CD8-positive, alpha-beta memory T cell (primary cell): Measurements from ENCODE around the gene LARP1. TPM values are rescaled to one million over a fixed set of nuclear protein-coding genes. Genes with fewer than 3 reads are reported as not detected.

Experiments used
- CTCF ChIA-PET: fragments of 350-600 bp; sonication (Branson Sonifier 250); formaldehyde crosslinking; loops from one replicate; lab custom pipeline; 2021; ENCODE audit warnings: antibody characterized with exemption; lab: Charles Lee
- POLR2A ChIA-PET: fragments of 350-600 bp; sonication (Branson Sonifier 250); formaldehyde crosslinking; loops from one replicate; lab custom pipeline; 2021; ENCODE audit warnings: antibody characterized with exemption; lab: Charles Lee
- DNase-seq, 5 donors: peaks; one replicate each; pipeline versions ENCODE4 v3.0.0 to v3.0.0-alpha.2; 2020 to 2022; ENCODE audit warnings: mixed read lengths in 1 of 5
- H3K27ac ChIP-seq: one replicate; pipeline ENCODE4 v1.7.0; 2013; ENCODE audit warnings: low read depth, mild to moderate bottlenecking, low read length, moderate library complexity
- H3K27me3 ChIP-seq: 2 replicates; pipeline ENCODE4 v1.7.0; 2013; ENCODE audit warnings: low read length, mild to moderate bottlenecking; ENCODE audit not compliant: insufficient read depth, poor library complexity, severe bottlenecking
- H3K36me3 ChIP-seq: 2 replicates; pipeline ENCODE4 v1.7.0; 2013; ENCODE audit warnings: mild to moderate bottlenecking, low read length, moderate library complexity; ENCODE audit not compliant: insufficient read depth
- H3K4me1 ChIP-seq: 2 replicates; pipeline ENCODE4 v1.7.0; 2013; ENCODE audit warnings: mild to moderate bottlenecking, low read length, moderate library complexity; ENCODE audit not compliant: insufficient read depth
- H3K4me3 ChIP-seq: 2 replicates; pipeline ENCODE4 v1.7.0; 2013; ENCODE audit warnings: mild to moderate bottlenecking, low read length
- H3K9me3 ChIP-seq: 2 replicates; pipeline ENCODE4 v1.7.0; 2013; ENCODE audit warnings: mild to moderate bottlenecking, low read length
- H3K27ac Mint-ChIP-seq, 8 donors: one replicate each; pipeline ENCODE4 v1.8.0; 2020 to 2021; ENCODE audit warnings: mixed read lengths in 8 of 8, mild to moderate bottlenecking in 6 of 8, inconsistent platforms in 3 of 8, moderate library complexity in 3 of 8
- H3K27me3 Mint-ChIP-seq, 2 donors: one replicate each; pipeline ENCODE4 v1.8.0; 2020 to 2021; ENCODE audit warnings: mixed read lengths in 2 of 2, mild to moderate bottlenecking in 1 of 2, moderate library complexity in 1 of 2
- H3K36me3 Mint-ChIP-seq, 3 donors: one replicate each; pipeline ENCODE4 v1.8.0; 2020 to 2021; ENCODE audit warnings: mixed read lengths in 3 of 3, inconsistent platforms in 1 of 3, mild to moderate bottlenecking in 1 of 3
- H3K4me1 Mint-ChIP-seq, 3 donors: one replicate each; pipeline ENCODE4 v1.8.0; 2020 to 2021; ENCODE audit warnings: mixed read lengths in 3 of 3, inconsistent platforms in 1 of 3, mild to moderate bottlenecking in 1 of 3
- H3K4me3 Mint-ChIP-seq, 7 donors: one replicate each; pipeline ENCODE4 v1.8.0; 2020 to 2021; ENCODE audit warnings: mixed read lengths in 7 of 7, mild to moderate bottlenecking in 6 of 7, moderate library complexity in 4 of 7, inconsistent platforms in 2 of 7
- H3K9me3 Mint-ChIP-seq, 5 donors: one replicate each; pipeline ENCODE4 v1.8.0; 2020 to 2022; ENCODE audit warnings: mixed read lengths in 5 of 5, mild to moderate bottlenecking in 3 of 5, moderate library complexity in 2 of 5, inconsistent platforms in 1 of 5
- polyA plus RNA-seq: library from polyadenylated mRNA; unstranded; fragments of 300-500 nt; fragmentation: Illumina TruSeq; gene quantifications from one replicate; pipeline ENCODE4 v1.2.3, GENCODE V29; 2021
- total RNA-seq, 2 experiments: library from RNA; stranded (reverse); gene quantifications; one replicate each; pipeline ENCODE4 v1.2.3, GENCODE V29; 2021

Gene LARP1
- total and polyA plus RNA-seq, 3 experiments from 2014 or later: 28.4 to 344 (median 329) TPM

- Mint-ChIP-seq H3K36me3 (peaks cover 11 to 91% (median 25%) of the 10 kb centered on the region in 3 donors), H3K9me3 (no peaks in the 10 kb centered on the region), H3K27me3 (no peaks in the 10 kb centered on the region), H3K4me3 (no peak overlapping the region), H3K27ac (peak overlapping the region in 2 of 8 donors; percentile 42 to 49), H3K4me1 (peaks cover 8 to 17% (median 13%) of the 10 kb centered on the region in 3 donors)
- CTCF ChIA-PET: interaction anchor here (0.7 to 1.6 kb wide), 6 partner anchors 10 to 151 kb away, joined by 3 to 6 read pairs (median 3); no protein-coding TSS in a partner anchor
- POLR2A ChIA-PET: no interaction called here
- no peaks in the 10 kb centered on the region for H3K9me3 ChIP-seq
- DNase-seq: no peak
- no peaks in the 10 kb centered on the region for H3K4me1 ChIP-seq
- peaks cover 82% of the 10 kb centered on the region for H3K36me3 ChIP-seq
- H3K27me3 ChIP-seq: no peaks in the 10 kb centered on the region
- no peak overlapping the region for H3K4me3 ChIP-seq
- no peak overlapping the region for H3K27ac ChIP-seq
Measured at GRCh38 chr5:154801083-154801482, 45.9 kb downstream of the LARP1 start.

- no peak for DNase-seq
- H3K36me3 ChIP-seq: peaks cover 83% of the 10 kb centered on the region
- no peaks in the 10 kb centered on the region for H3K9me3 ChIP-seq
- Mint-ChIP-seq H3K36me3 (peaks cover 11 to 92% (median 23%) of the 10 kb centered on the region in 3 donors), H3K27ac (peak overlapping the region in 4 of 8 donors; percentile 9 to 78 (median 71)), H3K9me3 (no peaks in the 10 kb centered on the region), H3K27me3 (no peaks in the 10 kb centered on the region), H3K4me1 (peaks cover 8 to 13% (median 10%) of the 10 kb centered on the region in 3 donors), H3K4me3 (no peak overlapping the region)
- ChIA-PET POLR2A (no interaction called here), CTCF (interaction anchor here (1.1 to 1.6 kb wide), 4 partner anchors 9 to 152 kb away, joined by 3 to 6 read pairs (median 4); no protein-coding TSS in a partner anchor)
- no peaks in the 10 kb centered on the region for H3K4me1 ChIP-seq
- H3K27me3 ChIP-seq: no peaks in the 10 kb centered on the region
- no peak overlapping the region for H3K27ac ChIP-seq
- H3K4me3 ChIP-seq: no peak overlapping the region
Measured at GRCh38 chr5:154802050-154802449, 46.9 kb downstream of the LARP1 start.

GRCh38 chr5:154806176-154806575 is 51.0 kb downstream of the LARP1 start:
- Mint-ChIP-seq H3K4me1 (peaks cover 0 to 3% (median 0%) of the 10 kb centered on the region in 3 donors), H3K27ac (peak overlapping the region in 1 of 8 donors; percentile 8), H3K36me3 (peaks cover 6 to 93% (median 26%) of the 10 kb centered on the region in 3 donors), H3K9me3 (no peaks in the 10 kb centered on the region), H3K27me3 (no peaks in the 10 kb centered on the region), H3K4me3 (no peak overlapping the region)
- no peaks in the 10 kb centered on the region for H3K4me1 ChIP-seq
- no peaks in the 10 kb centered on the region for H3K27me3 ChIP-seq
- H3K9me3 ChIP-seq: no peaks in the 10 kb centered on the region
- ChIA-PET POLR2A (interaction anchor here (0.7 kb wide), 1 partner anchor 13 kb away, joined by 5 read pairs; no protein-coding TSS in a partner anchor), CTCF (interaction anchor here (0.9 kb wide), 1 partner anchor 16 kb away, joined by 3 read pairs; no protein-coding TSS in a partner anchor)
- H3K27ac ChIP-seq: no peak overlapping the region
- DNase-seq: no peak
- peaks cover 68% of the 10 kb centered on the region for H3K36me3 ChIP-seq
- no peak overlapping the region for H3K4me3 ChIP-seq

- Histone ChIP-seq H3K4me1 (peaks cover 17% of the 10 kb centered on the region), H3K4me3 (no peak overlapping the region), H3K9me3 (no peaks in the 10 kb centered on the region), H3K27ac (no peak overlapping the region), H3K27me3 (no peaks in the 10 kb centered on the region), H3K36me3 (peaks cover 31% of the 10 kb centered on the region)
- Mint-ChIP-seq H3K4me1 (peaks cover 30 to 42% (median 39%) of the 10 kb centered on the region in 3 donors), H3K27me3 (no peaks in the 10 kb centered on the region), H3K9me3 (no peaks in the 10 kb centered on the region), H3K4me3 (no peak overlapping the region), H3K27ac (peak overlapping the region in 1 of 8 donors; percentile 46), H3K36me3 (peaks cover 9 to 85% (median 17%) of the 10 kb centered on the region in 3 donors)
- no peak for DNase-seq
- ChIA-PET POLR2A (no interaction called here), CTCF (interaction anchor here (0.8 to 1.4 kb wide), 4 partner anchors 10 to 163 kb away, joined by 3 to 6 read pairs (median 4); no protein-coding TSS in a partner anchor)
Measured at GRCh38 chr5:154811239-154811638, 56.1 kb downstream of the LARP1 start.

GRCh38 chr5:154811653-154812465 is 56.7 kb downstream of the LARP1 start:
- H3K27me3 ChIP-seq: no peaks in the 10 kb centered on the region
- peak overlapping the region; percentile 6 to 88 (median 59) for H3K27ac Mint-ChIP-seq
- POLR2A ChIA-PET: no interaction called here
- no peaks in the 10 kb centered on the region for H3K27me3 Mint-ChIP-seq
- H3K4me1 Mint-ChIP-seq: peaks cover 30 to 46% (median 42%) of the 10 kb centered on the region in 3 donors
- DNase-seq: peak; percentile 44 to 69 (median 53)
- no peak overlapping the region for H3K27ac ChIP-seq
- H3K4me3 ChIP-seq: no peak overlapping the region
- no peaks in the 10 kb centered on the region for H3K9me3 ChIP-seq
- H3K9me3 Mint-ChIP-seq: no peaks in the 10 kb centered on the region
- H3K36me3 Mint-ChIP-seq: peaks cover 12 to 85% (median 17%) of the 10 kb centered on the region in 3 donors
- peaks cover 25% of the 10 kb centered on the region for H3K36me3 ChIP-seq
- H3K4me1 ChIP-seq: peaks cover 17% of the 10 kb centered on the region
- CTCF ChIA-PET: interaction anchor here (0.8 to 1.4 kb wide), 4 partner anchors 10 to 164 kb away, joined by 3 to 6 read pairs (median 4); no protein-coding TSS in a partner anchor
- peak overlapping the region in 2 of 7 donors; percentile 1 to 62 for H3K4me3 Mint-ChIP-seq

GRCh38 chr5:154813158-154813557 is 58.0 kb downstream of the LARP1 start:
- Histone ChIP-seq H3K36me3 (peaks cover 20% of the 10 kb centered on the region), H3K27ac (no peak overlapping the region), H3K27me3 (no peaks in the 10 kb centered on the region), H3K4me3 (no peak overlapping the region), H3K9me3 (no peaks in the 10 kb centered on the region), H3K4me1 (peaks cover 17% of the 10 kb centered on the region)
- Mint-ChIP-seq H3K9me3 (no peaks in the 10 kb centered on the region), H3K27ac (peak overlapping the region; percentile 39 to 97 (median 92)), H3K4me3 (peak overlapping the region in 5 of 7 donors; percentile 37 to 84 (median 63)), H3K4me1 (peaks cover 32 to 46% (median 42%) of the 10 kb centered on the region in 3 donors), H3K27me3 (no peaks in the 10 kb centered on the region), H3K36me3 (peaks cover 12 to 85% (median 17%) of the 10 kb centered on the region in 3 donors)
- CTCF ChIA-PET: interaction anchor here (1.6 kb wide), 1 partner anchor 345 kb away, joined by 4 read pairs; no protein-coding TSS in a partner anchor
- no peak for DNase-seq
- POLR2A ChIA-PET: no interaction called here

GRCh38 chr5:154813736-154814135 is 58.6 kb downstream of the LARP1 start:
- no peaks in the 10 kb centered on the region for H3K9me3 Mint-ChIP-seq
- H3K36me3 Mint-ChIP-seq: peaks cover 12 to 79% (median 13%) of the 10 kb centered on the region in 3 donors
- POLR2A ChIA-PET: interaction anchor here (0.7 kb wide), 1 partner anchor 38 kb away, joined by 3 read pairs; no protein-coding TSS in a partner anchor

More at GRCh38 chr5:154813736-154814135, 58.6 kb downstream of the LARP1 start:
- CTCF ChIA-PET: interaction anchor here (0.6 to 1.6 kb wide), 2 partner anchors 10 to 346 kb away, joined by 4 read pairs; no protein-coding TSS in a partner anchor
- Mint-ChIP-seq H3K4me3 (peak overlapping the region in 6 of 7 donors; percentile 37 to 84 (median 56)), H3K4me1 (peaks cover 35 to 49% (median 44%) of the 10 kb centered on the region in 3 donors), H3K27me3 (no peaks in the 10 kb centered on the region), H3K27ac (peak overlapping the region; percentile 72 to 97 (median 92))
- H3K27ac ChIP-seq: no peak overlapping the region
- H3K36me3 ChIP-seq: peaks cover 17% of the 10 kb centered on the region
- no peak overlapping the region for H3K4me3 ChIP-seq
- no peaks in the 10 kb centered on the region for H3K27me3 ChIP-seq
- no peaks in the 10 kb centered on the region for H3K9me3 ChIP-seq
- peaks cover 17% of the 10 kb centered on the region for H3K4me1 ChIP-seq
- DNase-seq: peak; percentile 24 to 78 (median 71)
